GM18873 (cell line): Measurements from ENCODE around the gene THRAP3.

Source experiments
- ATAC-seq: cut with Tn5 transposase; IDR thresholded peaks from one replicate; pipeline ENCODE4 v1.9.1; 2021; ENCODE audit warnings: mild to moderate bottlenecking, moderate library complexity, moderate number of reproducible peaks; ENCODE audit not compliant: unreplicated experiment, low FRiP score

Gene THRAP3

DNA sequence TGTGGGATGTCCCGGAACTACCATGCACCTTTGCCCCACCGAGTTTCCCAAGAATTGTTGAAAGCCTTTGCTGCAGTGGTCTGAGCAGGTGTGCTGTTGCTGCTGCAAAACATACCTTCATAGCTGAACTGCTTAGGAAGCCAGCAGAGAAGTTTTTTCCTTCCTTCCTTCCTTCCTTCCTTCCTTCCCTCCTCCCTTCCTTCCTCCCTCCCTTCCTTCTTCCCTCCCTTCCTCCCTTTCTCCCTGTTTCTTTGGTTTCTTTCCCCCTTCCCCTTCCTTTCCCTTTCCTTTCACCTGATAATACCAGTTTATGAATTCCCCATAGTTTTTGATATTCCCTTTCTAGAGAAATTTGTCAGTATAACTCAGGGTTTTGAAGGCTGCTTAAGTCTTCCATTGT, 71.1 kb downstream of the THRAP3 start:
- no peak for ATAC-seq

DNA sequence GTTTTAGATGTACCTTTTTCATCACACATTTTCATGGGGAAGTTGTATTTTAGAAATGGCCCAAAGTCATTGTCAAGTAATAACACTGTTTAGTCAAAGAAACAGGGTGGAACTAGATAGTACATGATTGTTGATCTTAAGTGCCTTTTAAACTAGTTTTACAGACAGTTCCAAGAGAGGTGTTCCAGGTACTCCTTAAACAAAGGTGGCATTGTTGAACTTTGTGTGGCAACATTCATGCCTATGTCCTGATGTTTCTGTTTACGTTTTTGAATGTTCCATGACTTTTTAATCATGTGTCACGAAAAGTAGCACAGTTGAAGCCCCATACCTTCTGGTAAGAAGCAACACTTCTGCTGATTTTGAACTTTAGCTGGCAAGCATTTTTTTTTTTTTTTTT, 72.8 kb downstream of the THRAP3 start:
- ATAC-seq: no peak

DNA sequence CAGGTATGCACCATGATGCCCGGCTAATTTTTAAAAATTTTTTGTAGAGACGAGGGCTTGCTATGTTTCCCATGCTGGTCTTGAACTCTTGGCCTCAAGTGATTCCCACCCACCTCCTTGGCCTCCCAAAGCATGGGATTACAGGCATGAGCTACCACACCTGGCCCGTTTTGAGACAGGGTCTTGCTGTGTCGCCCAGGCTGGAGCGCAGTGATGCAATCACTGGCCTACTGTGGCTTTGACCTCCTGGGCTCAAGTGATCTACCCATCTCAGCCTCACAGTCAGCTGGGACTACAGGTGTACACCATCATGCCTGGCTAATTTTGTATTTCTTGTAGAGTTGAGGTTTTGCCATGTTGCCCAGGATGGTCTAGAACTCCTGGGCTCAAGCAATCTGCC, 74.4 kb downstream of the THRAP3 start:
- no peak for ATAC-seq

DNA sequence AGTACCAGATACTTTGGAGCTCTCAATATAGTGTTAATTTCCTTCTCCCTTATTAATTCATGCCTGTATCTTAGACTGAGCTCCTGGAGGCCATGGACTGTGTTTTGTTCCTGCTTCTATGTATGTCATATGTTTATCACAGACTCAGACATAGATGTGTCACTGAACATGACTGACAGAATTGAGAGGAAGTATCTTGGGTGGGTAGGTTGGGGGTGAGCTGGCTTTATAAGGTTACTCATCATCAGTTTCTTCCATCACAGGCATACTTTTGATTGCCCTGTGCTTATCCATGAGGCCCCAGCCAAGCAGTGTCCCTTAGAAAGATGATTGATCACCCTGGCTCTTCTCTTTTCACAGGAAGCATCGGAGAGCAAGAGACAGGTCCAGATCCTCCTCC, 76.3 kb downstream of the THRAP3 start:
- ATAC-seq: no peak

DNA sequence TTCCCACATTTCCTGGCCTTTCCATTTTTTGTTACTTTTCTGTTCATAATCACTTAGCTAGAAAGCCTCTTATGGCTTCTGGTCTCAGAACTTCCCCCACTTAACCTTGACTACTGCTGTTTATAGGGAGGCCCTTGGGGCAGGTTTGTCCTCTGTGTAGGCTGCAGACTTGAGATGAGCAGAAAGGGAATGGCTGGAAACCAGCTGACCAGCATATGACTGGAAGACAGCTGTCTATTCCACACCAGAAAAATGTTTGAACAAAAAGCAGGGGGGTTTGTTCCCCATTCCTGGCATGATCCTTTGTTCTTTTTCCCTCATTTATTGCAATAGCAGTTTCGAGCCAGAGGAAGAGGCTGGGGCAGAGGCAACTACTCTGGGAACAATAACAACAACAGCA, 77.0 kb downstream of the THRAP3 start:
- no peak for ATAC-seq

DNA sequence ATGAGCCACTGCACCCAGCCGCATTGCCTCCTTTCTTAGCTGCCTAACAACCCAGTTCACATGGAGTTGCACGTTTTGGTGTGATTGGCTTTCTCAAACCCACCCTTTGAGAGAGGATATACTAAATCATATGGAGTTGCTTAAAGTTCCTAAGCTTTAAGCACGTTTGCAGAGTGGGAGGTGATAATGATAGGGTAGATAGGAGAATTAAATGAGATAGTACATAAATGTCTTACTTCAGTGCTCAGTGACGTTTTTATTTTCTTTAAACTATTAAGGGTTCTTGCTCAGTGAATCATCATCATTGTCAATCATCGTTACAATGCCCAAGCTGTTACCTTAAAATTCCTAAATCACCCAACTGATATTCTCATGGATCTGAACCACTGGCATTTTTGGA, 79.0 kb downstream of the THRAP3 start:
- ATAC-seq: no peak

DNA sequence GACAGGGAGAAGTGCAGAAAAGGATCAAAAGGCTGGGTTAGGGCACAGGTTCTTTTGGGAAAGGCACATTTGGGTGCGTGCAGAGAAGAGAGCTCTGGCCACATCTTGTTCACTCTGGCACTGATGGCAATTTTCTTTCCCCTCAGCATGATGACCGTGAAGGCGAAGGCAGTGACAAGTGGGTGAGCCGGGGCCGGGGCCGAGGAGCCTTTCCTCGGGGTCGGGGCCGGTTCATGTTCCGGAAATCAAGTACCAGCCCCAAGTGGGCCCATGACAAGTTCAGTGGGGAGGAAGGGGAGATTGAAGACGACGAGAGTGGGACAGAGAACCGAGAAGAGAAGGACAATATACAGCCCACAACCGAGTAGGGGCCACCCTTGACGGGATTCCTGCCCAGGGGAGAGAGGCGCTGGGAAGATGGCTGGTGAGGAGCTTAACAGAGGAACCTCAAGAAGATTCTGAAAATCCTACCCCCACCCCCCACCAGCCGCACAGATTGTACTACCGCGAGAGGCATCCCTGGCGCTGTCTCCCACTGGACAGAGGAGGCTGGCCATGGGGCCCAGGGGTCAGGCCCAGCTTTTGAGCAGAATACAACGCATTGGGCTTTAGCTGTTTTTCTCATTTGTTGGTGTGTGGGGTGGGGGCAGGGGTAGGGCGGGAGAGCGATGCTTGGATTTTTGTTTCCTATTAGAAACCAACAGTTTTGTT, 79.6 kb downstream of the THRAP3 start:
- ATAC-seq: no peak

DNA sequence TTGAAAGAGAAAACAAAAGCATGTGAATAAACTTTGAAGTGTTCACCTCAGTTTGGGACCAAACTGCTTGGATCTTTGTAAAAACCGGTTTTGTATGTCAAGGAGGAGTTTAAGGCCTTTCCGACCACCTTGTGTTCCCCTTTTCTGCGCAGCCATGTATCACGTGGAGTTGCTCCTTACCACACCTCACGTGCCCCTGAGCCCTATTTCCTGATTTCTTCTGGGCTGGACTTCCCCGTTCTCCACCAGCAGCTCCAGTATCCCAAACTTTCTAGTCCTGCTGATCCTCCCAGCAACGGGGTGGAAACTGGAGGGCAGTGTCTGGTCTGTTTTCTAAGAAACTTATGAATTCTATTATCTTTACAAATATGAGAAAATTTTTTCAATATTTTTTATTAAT, 80.3 kb downstream of the THRAP3 start:
- no peak for ATAC-seq

DNA sequence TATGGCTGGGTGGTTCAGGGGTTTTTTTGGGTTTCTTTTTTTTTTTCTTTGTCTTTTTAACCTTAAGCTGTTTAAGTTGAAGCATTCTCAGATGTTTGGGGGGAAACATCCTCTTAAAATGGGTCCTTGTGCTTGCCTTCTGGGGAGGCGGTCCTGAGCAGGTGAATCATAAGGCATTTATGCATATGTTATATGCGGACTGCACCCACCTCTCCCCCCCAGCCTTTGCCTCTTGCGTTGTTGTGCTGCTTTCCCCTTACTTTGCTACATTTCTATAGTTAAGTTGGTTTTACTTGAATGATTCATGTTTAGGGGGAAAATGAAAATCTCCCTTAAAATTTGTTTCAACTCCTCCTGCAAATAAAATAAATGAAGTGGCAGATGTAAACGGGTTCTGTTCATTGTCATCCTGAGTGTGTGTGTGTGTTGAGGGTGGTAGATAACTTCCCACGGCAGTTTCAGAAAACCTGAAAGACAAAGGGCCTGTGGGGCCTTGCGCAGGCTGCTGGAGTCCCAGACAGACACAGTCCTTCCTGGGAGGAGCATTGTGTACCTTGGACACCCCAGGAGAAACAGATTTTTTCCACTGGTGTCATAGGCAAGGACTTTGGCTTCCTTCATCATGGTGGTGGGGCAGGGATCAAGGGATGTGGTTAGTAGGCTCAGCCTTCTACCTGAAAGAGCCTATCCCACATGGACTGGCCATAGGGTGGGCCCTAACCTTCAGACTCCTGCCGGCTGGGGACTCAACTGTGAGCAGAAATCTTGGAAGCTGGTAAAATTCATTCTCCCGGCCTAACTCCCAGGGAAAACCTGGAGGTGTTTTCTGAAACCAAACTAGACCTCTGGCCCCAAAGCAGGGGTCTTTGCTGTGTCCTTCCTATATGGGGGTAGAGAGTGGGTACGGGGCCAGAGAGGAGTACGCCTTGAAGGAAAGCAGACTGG, 81.0 kb downstream of the THRAP3 start:
- no peak for ATAC-seq

DNA sequence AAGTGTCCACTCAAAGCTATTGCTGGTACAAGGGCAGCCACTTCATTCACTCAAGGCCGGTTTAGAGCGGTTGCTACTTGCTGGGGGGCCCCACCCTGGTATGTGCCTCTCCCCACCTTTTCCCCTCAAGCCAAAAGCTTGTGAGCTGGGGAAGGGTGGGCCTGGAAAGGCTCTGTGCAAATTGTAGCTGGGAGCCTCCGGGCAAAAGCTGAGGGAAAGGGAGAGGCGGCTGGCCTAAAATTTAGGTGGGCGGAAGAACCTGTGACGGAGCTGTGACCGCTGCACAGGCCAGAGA, 81.6 kb downstream of the THRAP3 start:
- ATAC-seq: no peak

DNA sequence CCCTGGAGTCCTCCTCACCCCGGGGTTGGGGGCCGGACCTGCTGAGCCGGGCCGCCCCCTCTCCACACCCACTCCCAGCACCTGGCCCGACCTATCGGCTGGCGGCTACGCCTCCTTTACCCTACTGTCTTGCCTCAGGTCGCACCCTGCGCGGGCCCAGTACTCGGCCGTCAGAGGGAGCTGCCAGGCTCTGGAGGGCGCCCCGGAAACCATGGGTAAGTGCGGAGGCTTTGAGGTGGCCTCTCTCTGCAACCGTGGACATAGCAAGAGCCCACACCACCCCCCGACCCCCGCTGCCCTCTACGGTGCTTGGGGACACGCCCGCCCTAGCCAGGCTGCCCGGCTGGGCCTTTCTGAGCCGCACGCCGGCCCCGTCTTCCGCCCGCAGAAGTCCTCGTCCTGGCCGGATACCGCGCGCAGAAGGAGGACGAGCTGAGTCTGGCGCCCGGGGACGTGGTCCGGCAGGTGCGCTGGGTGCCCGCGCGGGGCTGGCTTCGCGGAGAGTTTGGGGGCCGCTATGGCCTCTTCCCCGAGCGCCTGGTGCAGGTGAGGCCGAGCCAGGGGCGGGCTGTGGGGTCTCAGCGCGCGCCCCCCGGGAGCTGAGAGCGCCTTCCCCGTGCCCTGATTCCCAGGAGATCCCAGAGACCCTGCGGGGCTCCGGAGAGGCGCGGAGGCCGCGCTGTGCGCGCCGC, 82.1 kb downstream of the THRAP3 start, which contains the start of gene SH3D21:
SH3D21 (plus strand) TSS at position 159 of the 692 bp plus-strand sequence; CDS start at position 212, 53 bp downstream.
- ATAC-seq: peak; percentile 26

DNA sequence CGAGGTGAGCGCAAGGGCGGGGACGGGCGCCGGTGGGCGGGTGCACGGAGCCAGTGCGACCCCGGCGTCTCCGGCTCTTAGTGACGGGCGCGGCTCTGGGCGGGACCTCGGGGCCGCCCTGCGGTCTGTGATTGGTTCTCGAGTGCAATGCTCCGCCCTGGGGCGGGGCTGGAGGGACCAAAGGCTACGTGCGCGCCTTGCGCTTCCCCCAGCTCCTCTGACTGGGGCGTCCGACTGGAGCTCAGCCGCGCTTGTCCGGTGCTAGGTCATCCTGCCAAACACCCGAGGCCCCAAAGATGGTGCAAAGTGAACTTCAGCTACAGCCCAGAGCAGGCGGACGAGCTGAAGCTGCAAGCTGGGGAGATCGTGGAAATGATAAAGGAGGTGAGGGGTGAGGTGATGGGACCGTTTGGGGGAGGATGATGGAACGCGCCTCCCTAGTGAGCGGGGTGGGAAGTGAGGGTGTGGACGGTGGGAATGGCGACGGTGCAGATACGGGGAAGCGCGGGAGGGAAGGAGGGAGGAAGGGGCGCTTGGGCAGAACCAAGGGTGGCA, 82.7 kb downstream of the THRAP3 start:
- ATAC-seq: peak; percentile 93

DNA sequence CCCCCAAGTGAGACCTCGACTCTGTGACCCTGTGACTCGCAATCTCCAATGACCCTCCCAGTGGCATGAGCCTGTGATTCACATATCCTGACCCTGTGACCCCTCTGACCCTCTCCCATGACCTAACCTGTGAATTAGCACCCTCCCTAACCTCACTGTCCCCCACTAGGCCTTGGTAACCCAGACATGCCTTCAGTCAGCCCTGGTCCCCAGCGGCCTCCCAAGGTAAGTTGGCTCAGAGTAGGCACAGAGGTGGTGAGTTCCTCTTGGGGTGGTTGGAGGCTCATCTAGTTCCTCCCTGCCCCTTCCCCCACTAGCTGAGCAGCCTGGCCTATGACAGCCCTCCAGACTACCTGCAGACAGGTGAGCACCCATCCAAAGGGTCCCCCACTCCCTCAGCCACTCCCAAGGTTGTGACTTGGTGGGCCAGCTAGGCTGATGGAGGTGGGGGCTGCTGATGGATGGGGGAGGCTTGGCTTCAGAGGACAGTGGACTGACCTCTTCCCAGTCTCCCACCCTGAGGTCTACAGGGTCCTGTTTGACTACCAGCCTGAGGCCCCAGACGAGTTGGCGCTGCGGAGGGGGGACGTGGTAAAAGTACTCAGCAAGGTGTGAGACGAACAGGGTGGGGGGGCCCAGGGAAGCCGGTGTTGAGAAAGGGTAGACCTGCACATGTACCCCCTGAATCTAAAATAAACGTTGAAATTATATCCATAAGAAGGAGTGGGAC, 83.5 kb downstream of the THRAP3 start:
- no peak for ATAC-seq

DNA sequence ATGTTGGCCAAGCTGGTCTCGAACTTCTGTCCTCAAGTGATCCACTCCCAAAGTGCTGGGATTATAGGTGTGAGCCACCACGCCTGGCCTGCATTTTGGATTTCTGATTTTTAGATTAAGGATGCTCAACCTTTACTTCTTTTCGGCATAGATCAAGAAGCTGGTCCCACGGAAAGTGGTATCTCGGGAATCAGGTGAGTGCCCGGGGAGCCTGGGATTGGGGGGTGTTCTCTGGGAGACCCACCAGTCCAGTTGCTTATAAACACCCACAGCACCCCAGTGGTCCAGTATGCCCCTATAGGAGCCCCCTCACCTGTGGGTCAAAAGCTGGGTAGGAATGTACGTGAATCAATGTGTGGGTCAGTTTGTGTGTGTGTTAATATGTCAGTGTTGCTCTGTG, 85.2 kb downstream of the THRAP3 start:
- ATAC-seq: no peak

DNA sequence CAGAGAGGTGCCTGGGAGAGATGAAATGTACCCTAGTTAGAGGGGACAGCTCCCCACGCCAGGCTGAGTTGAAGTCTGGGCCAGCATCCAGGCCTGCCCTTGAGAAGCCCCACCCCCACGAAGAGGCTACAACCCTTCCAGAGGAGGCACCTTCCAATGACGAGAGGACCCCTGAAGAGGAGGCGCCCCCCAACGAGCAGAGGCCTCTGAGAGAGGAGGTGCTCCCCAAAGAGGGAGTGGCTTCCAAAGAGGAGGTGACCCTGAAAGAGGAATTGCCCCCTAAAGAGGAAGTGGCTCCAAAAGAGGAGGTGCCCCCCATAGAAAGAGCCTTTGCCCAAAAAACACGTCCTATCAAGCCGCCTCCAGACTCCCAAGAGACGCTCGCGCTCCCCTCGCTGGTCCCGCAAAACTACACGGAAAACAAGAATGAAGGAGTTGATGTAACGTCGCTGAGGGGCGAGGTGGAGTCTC, 96.1 kb downstream of the THRAP3 start:
- no peak for ATAC-seq

DNA sequence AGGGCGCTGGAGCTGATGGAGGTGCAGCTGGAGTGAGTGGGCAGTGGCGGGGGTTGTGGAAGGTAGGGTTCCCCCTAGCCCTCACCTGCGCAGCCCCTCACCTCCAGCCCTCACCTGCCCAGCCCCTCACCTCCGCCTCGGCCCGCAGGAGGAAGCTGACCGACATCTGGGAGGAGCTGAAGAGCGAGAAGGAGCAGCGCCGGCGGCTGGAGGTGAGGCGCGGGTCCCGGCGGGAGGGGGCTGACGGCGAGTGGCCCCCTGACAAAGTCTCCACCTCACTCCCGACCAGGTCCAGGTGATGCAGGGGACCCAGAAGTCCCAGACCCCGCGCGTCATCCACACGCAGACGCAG, 96.5 kb downstream of the THRAP3 start:
- no peak for ATAC-seq

DNA sequence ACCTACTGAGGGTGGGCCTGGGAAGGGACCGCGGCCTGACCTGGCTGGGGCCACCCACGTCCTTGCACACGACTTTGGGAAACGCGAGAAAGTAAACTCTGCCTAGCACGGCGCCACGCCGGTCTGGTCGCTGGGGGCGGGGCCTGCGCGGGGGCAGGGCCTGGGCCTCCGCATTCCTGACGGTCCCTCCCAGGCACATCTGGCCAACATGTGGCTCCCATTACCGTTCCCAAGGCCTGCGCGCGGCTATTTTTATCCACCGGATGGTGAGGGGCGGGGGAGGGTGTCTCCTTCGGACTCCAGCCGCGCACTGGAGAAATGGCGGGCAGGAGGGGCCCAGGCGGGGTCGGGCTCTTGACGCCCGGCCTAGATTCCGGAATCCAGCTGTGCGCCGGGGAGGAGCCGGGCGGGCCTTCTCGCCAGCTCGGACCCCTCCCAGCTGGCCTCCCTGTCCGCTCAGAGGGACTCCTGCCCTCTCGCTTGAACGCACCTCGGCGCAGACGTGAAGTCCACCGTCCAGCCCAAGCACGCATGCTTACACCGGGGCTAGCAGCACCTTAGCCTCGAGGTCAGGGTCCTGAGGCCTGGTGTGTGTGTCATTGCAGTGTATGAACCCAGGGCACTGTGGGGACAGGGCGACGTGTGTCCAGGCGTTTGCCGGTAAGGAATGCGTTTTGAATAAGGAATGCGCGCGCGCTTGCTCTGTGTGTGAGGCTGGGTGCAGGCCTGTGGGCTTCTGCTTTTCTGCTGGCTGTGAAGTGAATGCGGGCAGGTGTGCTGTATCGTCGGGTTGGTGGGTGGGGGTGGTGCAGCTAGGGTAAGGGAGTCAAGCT, 97.1 kb downstream of the THRAP3 start:
- no peak for ATAC-seq

DNA sequence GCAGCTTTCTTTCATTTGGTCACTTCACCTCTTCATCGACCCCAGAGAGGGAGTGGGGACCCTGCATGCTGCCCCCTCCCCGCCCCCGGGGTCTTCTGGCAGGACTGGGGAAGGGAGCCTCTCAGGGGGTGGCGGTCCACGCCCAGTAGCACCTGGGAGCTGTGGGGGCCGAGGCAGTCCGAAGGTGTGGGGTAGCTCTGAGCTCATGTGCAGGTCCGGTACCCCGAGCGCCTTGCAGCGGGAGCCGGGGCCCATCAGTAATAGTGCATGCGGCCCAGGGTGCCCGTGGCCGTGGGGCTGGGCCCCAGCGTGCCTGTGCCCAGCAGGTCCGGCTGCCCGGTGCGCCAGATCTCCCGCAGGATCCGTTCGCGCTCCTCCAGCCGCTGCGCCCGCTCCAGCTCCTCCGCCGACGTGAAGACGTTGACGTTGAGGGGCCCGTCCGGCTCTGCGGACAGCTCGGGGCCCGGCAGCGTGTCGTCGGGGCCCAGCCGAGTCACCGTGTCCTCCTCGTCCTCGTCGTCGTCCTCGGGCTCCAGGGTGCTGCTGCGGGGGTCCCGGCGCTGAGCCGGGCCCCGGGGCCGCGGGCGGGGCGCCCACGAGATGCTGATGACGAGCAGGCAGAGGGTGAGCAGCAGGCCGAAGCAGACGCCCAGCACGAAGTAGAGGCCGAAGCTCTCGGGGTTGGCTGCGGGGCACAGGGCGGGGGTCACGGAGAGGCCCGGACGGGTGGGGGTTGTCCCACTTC, 98.0 kb downstream of the THRAP3 start:
- no peak for ATAC-seq
